NCI-H2227 (cell line): ENCODE results near the gene CSNK1G3.
"Not testable (repeated sequence)": the region's sequence is repeated elsewhere in the genome, so short reads cannot be mapped to it uniquely, and the experiment has no call there.

Experiments
- DNase-seq: peaks from one replicate; lab custom pipeline; 2025; ENCODE audit not compliant: unreplicated experiment; lab: John Stamatoyannopoulos, UW

Gene CSNK1G3

GRCh38 chr5:123636006-123636405, 124.0 kb downstream of the CSNK1G3 start:
- no peak for DNase-seq

- not testable (repeated sequence) for DNase-seq
These were observed 125.1 kb downstream of the CSNK1G3 start for GRCh38 chr5:123637028-123637427.

- DNase-seq = no peak
These were observed 127.3 kb downstream of the CSNK1G3 start for GRCh38 chr5:123639244-123639643.

GRCh38 chr5:123645024-123645603, 133.1 kb downstream of the CSNK1G3 start:
- DNase-seq = no peak

GRCh38 chr5:123647066-123647465, 135.1 kb downstream of the CSNK1G3 start:
- DNase-seq = no peak

GRCh38 chr5:123651234-123651633, 139.3 kb downstream of the CSNK1G3 start:
- no peak for DNase-seq

GRCh38 chr5:123659011-123659410, 147.0 kb downstream of the CSNK1G3 start:
- DNase-seq = no peak

GRCh38 chr5:123659495-123659894, 147.5 kb downstream of the CSNK1G3 start:
- no peak for DNase-seq

GRCh38 chr5:123664961-123665360, 153.0 kb downstream of the CSNK1G3 start:
- no peak for DNase-seq

GRCh38 chr5:123665822-123666371, 153.9 kb downstream of the CSNK1G3 start:
- no peak for DNase-seq
